GF-D8 (cell line): ENCODE measurements around the gene NAA50.

Source experiments
- DNase-seq: peaks from one replicate; lab custom pipeline; 2025; lab: John Stamatoyannopoulos, UW

NAA50 gene

DNA sequence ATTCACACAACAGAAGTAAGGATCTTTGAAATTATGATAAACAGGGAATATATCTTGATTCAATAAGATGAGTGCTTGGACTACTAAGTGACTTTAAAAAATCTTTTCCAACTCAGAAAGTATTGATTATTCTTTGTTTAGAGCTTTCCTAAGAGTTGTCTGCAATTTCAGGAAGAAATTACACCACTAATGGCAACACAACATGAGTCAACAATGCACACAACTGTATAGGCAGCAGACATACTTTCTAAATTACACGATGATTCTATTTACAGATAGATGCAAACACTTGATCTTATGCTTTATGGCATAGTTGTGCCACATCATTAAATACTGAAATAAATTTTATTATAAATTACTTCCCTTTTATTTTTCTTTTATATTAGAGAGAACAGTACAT lies 4.4 kb downstream of the NAA50 start:
- DNase-seq, result no peak

DNA sequence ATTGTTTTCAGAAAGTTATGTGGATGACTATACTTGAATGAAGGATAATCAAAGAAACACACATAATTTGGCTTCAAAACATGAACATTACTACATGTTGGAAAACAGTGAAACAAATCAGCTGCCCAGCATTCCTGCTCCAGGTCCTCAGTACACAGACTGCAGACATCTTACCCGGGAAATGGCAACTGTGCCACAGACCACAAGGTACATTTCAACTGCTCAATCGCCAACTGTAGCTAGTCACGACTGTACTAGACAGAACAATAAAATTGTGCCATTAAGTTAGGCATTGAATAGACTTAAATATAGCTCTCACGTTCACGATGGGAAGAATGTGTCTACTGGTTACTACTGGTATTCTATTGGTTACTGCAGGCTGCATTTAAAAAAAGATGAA lies 5.0 kb downstream of the NAA50 start:
- no peak for DNase-seq

DNA sequence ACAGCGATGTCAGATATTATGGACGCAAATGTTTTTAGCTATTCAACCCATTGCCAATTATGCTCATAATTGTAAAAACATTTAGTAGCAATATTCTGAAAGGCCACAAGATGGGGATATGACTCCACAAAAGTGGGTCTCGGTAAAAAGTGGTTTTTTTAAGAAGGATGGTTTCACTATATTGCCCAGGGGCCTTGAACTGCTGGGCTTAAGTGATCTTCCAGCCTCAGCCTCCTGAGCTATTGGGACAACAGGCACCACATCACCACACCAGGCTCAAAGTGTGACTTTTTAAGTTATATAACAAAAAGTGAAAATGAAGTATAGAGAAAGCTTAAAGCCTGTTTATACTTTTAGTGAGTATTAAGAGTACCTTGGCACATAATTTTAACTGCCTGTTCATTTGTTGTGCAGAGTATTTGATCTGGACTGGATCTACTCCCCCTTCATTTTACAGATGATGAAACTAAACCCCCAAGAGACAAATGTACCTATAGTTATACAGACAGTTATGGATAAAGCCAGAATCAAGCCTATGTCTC lies 9.4 kb downstream of the NAA50 start:
- DNase-seq, result peak; percentile 19

DNA sequence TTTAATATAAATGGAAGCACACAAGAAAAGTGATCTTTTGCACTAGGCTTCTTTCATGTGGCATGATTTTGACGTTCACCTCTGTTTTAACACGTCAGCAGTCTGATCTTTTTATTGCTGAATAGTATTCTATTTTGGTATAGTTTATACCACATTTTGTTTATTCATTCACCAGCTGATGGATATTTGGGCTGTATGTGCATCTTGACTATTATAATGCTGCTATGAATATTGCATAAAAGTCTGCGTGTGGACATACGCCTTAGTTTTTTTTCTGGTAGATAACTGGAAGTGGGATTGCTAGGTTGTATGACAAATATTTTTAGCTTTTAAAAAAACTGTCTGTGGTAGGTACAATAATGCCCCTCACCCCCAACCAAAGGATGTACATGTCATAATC lies 14.4 kb downstream of the NAA50 start:
- no peak for DNase-seq

DNA sequence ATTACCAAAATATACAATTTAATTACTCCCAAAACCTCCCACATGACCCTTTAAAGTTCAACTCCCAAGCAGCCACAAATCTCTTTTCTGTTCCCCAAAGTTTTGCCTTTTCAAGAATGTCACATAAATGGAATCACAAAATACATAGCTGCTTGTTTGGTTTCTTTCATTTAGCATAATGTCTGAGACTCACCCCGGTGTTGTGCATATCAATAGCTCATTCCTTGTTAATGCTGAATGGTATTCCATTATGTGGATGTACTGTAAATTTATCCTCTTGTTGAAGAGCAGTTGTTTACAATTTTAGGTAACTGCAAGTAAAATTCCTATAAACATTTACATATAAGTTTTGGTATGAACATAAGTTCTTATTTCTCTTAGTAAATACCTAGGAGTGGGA lies 15.5 kb downstream of the NAA50 start:
- DNase-seq, result no peak

DNA sequence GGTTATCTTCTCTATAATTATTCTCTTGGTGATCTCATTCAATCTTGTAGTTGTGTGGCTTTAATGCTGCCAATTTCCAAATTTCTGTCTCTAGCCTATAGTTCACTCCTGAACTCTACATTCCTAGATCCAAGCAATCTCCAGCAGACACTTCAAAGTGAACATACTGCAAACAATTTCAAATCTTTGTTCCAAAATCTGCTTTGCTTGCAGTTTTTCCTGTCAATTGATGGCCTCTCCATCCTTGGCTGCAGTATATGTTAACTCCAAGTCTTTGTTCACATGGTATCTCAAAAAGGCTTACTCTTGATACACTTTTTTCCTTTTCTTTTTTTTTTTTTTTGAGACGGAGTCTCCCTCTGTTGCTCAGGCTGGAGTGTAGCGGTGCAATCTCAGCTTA lies 17.4 kb downstream of the NAA50 start:
- DNase-seq, result no peak

DNA sequence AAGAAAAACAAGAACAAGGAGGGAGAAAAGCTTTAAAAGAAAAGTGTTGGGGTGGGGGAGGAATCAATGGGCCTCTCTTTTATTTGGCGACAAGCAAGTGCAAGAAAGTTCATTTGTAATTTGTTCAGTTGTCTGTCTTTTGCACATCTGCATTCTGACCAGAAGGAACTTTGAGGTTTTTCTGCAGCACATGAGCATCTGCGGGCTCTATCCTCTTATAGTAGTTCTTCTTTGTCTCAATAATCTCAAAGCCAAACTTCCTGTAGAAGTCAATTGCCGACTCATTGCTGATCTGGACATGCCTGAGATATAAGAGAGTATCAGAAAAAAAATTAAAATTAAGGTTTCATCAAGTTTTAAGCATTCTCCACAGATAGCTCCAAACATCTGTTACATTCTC lies 24.4 kb downstream of the NAA50 start:
- no peak for DNase-seq

DNA sequence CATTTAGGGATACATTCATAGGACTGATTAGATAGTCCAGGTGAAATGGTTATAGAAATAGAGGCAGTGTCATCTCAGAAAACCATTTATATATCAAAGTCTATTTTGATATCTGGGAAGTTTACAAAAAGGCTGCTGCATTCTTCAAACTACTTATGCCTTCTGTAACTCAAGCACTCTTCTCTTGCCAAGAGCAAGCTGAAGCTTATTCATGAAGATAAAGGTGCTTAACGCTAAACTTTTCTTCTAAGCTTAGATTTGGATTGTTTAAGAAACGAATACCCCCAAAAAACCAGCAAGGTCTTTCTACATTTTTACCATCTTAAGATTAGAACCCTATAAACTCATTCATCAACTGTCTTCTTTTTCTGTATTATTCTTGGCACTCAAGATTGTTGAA lies 26.3 kb downstream of the NAA50 start:
- no peak for DNase-seq

DNA sequence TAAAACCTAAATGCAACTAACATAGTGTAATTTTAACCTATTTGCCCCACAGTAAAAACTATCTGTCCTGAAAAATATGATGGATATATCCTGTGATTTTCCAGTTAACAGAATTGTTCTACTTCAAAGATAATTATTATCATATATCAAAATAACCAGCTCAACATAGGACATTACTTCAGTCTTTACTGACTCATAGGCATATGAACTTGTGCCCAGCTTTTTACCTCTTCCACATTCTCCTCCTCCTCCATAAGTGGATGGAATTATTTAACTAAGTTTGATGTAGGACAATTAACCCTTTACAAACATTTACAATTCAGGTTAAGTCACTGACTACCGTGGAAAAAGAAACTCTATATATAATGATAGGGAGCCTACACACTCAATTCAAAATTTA lies 26.8 kb downstream of the NAA50 start:
- no peak for DNase-seq

DNA sequence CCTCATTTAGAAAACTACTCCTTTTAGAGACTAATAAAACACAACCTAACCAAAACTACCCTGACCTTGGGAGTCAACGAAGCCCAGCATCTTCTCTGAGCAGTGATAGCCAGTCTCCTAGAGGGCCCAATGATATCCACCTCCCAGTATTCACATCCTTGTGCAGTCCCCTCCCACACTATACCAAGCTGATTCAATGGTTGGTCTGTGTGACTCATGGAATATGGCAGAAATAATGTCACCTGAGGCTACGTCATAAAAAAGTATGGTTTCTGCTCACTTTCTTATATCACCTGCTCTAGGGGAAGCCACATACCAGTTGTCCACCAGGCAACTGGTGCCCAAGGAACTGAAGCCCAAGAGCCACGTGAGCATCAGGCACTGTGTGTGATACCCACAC lies 28.2 kb downstream of the NAA50 start:
- DNase-seq, result no peak

DNA sequence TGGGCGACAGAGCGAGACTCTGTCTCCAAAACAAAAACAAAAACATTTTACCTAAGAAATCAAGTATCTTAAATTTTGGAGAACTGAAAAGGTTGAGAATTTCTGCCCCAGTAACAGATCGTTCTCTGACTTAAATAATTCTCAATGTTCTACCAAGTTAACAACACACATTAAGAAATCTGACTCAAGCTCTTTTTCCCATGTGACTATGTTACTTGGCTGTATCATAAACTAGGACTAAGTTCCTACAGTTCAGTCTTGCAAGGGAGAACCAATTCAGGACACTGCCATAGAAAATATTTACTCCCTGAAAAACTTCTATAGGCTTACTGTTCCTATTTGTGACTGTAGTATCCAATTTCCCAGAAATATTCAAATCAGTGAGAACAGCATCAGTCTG lies 28.7 kb downstream of the NAA50 start:
- DNase-seq, result no peak

DNA sequence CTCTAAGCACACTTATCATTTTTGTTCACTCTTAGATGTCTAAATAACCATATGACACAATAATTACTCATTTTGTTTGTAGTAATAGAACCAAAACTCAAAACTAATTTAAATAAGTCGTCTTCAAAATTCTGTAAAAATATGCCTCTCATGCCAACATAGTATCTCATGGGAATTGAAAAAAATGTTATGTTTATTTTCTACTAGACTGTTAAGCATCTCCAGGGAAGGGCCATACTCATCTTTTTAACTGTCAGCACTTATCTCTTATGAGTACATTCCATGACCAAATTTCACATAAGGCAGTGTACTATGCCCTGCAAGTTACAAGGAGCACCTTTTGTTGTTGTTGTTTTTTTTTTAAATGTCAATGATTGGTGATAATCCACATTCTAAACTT lies 31.3 kb downstream of the NAA50 start:
- no peak for DNase-seq

DNA sequence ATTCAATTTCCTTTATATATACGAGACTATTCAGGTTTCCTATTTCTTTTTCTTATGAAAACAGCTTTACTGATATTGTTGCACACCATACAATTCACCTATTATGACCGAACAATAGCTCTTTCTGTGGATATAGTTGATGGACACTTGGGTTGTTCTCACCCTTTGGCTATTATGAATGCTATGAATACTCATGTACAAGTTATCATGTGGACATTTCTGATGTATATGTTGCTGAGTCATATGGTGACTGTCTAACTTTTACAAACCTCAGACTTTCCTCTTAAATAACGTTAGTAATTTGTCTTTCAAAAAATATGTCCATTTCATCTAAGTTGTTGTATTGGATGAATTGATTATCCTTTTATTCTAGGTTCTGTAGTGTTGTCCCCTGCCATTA lies 33.9 kb downstream of the NAA50 start:
- DNase-seq, result no peak

DNA sequence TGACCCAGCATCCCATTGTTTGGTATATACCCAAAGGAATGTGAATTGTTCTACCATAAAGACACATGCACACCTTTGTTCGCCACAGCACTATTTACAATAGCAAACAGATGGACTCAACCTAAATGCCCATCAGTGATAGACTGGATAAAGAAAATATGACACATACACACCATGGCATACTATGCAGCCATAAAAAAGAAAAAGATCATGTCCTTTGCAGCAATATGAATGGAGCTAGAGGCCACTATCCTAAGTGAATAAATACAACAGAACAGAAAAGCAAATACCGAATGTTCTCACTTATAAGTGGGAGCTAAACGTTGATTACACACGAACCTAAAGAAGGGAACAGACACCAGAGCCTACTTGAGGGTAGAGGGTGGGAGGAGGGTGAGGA lies 38.2 kb downstream of the NAA50 start:
- DNase-seq, result no peak

DNA sequence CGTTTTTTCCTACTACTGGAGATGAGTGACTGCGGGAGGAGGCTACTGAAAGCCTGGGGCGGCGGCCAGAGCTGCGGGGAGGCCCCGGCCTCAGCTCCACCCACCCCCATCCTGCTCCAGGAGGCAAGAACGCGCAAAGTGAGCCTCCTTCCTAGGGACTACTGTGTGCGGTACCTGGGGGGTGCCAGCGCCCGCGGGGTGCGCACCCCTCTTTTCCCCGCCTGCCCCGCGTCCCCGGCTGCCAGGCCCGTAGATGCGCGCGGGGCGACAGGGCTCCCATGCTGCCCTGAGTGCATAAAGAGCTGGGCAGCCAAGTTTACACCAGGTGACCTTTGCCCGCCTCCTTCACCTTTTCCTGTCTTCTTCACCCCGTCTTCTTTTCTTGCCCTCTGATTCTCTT lies 47.1 kb downstream of the NAA50 start:
- no peak for DNase-seq

DNA sequence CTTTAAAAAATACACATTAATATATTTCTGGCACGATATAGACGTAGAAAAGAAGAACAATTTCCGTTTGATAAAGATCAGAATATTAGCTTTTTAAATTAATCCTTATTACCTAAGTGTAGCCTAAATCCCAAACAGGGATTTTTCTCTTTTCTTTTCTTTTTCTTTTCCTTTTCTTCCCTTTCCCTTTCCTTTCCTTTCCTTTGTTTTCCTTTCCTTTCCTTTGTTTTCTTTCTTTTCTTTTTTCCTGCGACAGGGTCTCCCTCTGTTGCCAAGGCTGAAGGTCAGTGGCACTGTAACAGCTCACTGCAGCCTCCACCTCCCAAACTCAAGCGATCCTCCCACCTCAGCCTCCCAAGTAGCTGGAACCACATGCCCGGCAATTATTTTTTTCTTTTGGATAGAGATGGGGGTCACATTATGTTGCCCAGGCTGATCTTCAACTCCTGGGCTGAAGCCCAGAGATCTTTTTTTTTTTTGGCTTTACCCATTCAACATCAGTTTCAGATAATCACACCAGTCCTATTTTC lies 47.8 kb downstream of the NAA50 start:
- DNase-seq, result no peak

DNA sequence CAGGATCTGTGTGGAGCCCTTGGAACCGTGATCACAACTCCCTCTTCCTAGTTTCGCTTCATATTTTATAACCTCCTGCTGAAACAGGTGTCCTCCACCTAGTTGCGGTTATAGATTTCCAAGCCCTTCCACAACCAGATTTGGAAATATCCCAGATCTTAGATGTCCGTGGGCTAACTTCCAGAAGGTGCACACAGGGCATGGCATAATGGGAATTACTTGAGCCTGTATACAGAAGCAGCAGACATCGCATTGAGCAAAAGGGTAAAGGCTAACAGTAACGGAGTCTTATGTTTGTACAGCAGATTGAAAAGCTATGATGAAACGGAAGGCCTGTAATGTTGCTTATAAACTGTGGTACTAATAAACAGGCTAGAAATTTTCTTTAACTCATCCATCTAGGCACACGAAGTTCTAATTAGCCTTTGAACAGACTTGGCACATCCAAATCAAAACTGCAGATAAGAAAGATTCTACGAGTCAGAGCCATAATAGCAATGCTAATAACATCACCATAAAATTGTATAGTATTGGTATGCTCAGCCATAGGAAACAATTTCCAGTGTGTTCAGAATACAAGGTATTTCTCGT lies 48.5 kb downstream of the NAA50 start:
- DNase-seq, result no peak

DNA sequence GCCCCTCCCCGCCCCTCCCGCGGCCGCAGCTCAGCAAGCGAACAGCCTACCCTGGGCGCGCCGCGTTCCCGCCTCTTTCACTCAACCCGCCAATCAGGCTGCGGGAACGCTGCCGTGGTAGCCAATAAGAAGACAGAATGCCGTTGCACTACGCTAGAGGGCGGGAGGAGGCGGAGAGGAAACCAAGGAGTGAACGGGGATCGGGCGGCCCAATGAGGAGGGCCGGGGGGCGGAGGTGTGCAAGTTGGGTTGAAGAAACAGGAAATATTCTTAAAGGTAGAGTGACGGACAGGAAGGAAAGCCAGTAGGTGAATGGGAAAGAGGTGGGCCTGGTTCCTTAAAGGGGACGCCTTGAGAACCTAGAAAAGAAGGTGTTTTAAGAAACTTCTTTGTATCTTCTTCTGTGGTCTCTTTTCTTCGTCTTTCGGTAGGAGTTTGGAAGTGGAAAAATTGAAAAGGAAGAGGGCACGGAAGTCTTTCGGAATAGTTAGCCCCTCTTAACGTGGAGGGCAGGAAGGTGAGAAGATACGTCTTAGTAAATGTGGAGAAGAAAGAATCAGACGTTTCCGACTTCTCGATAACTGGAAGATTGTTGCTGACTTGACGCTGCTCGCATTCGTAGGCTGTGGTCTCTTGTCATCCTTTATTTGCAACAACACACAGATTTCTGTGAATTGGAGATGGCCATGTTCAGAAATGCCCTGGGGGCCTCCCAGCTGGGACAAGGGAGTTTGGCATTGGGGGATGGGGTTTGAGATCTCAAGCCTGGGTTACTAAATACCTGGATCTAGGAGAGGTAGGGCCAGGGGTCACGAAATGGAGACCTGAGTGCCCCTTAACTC lies 49.2 kb downstream of the NAA50 start:
- DNase-seq, result peak; percentile 99

DNA sequence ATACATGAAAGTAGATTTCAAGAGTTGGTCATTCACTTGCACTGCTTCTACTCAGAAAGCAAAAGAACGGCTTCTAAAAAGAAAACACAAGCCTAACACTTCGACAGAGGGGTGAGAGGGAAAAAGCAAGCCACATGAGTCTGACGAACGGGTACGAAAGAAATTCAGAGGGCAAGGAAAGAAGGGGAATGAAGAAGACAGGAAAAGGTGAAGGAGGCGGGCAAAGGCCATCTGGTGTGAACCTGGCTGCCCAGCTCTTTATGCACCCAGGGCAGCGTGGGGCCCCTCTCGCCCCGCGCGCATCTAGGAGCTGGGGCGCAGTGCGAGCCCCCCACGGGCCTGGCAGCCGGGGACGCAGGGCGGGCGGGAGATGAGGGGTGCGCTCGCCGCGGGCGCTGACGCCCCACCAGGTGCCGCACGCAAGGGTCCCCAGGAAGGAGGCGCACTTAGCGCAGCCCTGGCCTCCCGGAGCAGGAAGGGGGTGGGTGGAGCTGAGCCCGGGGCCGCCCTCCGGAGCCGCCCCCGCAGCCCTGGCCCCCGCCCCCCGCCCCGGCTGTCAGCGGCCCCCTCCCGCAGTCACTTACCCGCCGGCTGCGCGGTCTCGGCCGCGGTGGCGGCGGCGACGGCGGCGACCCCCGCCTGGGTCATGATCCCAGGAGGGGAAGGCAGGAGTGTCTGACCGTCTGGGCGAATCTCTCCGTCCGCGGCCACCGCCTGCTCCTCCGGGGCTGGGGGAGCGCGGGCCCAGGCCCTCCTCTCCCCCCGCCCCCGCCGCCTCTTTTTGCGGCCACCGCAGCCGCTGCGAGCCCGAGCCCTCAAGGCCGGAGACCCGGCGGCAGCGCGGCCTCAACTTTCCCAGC lies 50.0 kb downstream of the NAA50 start, which contains the start of gene USF3:
Gene USF3, minus strand, starts transcription at position 857 of the 860 bp plus-strand sequence. CDS start 21,764 bp downstream, outside the sequence.
- peak; percentile 34 for DNase-seq

DNA sequence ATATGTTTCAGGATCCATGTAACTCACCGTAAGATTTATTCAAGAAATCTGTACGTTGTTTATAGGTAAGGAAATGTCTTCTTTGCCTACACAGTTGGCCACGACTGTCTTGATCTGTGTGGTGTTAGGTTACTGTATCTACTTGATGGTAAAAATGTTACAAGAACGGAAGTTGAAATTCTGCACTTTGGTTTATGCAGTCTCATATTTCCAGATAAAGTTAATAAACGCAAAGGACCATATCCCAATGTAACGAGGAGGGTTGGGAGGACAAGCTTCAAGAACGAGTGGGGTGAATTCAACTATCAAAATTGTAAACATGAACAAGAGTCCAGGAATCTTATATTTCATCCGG lies 50.6 kb downstream of the NAA50 start:
- DNase-seq, result peak; percentile 19

DNA sequence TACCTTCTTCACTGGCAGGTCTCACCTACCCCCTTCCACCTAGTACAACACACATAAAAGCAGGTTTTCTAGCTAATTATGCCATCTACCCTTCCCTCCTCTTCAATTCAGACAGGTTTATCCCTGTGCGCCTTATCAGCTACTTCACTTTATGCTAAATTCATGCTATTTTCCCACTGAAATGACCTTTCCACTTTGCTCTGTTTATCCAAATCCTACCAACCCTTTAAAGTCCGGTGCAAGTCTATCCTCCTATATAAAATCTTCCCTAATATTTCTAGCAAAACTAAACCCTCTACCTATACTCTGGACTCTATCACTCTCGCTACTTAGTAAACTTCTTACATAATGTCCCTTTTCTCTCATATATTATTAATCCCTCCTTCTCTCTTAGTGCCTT lies 55.6 kb downstream of the NAA50 start:
- DNase-seq, result no peak

DNA sequence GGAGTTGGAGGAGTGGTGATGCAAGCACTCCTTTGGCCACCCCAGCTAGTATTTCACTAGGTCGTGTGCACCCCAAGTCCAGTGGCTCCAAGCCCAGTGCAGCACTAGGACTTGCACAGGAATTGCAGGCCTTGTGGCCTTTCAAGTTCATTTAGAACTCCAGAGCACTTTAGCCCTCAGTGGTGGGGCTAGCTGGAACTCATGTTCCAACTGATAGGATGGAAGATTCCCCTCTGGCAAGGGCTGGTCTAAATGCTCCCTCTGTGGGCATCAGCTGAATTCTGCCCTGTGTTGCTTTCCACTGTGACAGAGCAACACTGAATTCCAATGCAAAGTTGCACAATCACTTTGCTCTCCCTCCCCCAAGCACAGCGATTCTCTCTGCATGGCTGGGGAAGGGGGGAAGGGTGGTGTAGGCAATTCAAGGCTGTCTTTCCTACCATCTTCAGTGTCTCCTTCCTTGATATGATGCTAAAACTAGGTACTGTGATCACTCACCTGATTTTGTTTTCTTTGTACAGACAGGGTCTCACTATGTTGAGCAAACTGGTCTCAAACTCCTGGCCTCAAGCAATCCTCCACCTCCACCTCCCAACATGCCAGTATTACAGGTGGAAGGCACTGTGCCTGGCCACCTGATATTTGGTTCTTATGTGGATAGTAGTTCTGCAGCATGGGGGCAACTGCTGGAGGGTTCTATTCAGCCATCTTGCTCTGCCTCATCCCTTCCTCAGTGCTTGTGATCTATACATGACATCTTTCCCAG lies 59.9 kb downstream of the NAA50 start:
- no peak for DNase-seq
